GM12892 (cell line): Measurements from ENCODE around the gene MSMO1.

ENCODE experiments used
- POLR2A ChIP-seq: IDR thresholded peaks from 2 replicates; pipeline ENCODE4 v1.6.1; 2011; ENCODE audit warnings: low read depth, low read length, control low read depth
- TAF1 ChIP-seq: IDR thresholded peaks from 2 replicates; pipeline ENCODE4 v1.6.1; 2011; ENCODE audit warnings: low read depth, mild to moderate bottlenecking, control low read depth, low read length, borderline replicate concordance

DNA sequence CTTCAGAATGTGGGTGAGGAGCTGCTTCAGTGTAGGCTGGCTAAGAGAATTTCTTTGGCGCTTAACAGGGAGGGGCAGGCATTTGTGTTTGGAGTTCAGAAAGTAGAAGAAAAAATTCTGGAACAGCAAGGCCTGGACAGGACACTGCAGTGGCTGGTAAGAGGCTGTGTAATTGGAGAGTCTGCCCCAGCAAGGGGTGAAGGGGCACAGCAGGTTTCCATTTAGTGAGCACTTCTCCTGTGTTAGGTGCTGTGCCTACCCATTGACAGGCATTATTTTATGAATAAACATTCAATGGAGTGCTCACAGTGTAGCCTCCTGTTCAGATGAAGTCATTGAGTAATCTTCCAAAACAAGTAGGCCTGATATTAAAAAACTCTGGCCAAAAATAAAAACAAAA, 40.6 kb downstream of the MSMO1 start:
- TF ChIP-seq POLR2A (no peak), TAF1 (no peak)
